Activated CD8-positive, alpha-beta memory T cell treated with anti-CD3 and anti-CD28 coated beads, Interleukin-2, amount 50 U/mL, for 48 hours (primary cell): ENCODE results near the gene CDHR2.

ENCODE experiments used
- DNase-seq: peaks from one replicate; pipeline ENCODE4 v3.0.0-alpha.2; 2020

Gene CDHR2

GRCh38 chr5:176625512-176625911, 76.4 kb downstream of the CDHR2 start:
- no peak for DNase-seq

DNA sequence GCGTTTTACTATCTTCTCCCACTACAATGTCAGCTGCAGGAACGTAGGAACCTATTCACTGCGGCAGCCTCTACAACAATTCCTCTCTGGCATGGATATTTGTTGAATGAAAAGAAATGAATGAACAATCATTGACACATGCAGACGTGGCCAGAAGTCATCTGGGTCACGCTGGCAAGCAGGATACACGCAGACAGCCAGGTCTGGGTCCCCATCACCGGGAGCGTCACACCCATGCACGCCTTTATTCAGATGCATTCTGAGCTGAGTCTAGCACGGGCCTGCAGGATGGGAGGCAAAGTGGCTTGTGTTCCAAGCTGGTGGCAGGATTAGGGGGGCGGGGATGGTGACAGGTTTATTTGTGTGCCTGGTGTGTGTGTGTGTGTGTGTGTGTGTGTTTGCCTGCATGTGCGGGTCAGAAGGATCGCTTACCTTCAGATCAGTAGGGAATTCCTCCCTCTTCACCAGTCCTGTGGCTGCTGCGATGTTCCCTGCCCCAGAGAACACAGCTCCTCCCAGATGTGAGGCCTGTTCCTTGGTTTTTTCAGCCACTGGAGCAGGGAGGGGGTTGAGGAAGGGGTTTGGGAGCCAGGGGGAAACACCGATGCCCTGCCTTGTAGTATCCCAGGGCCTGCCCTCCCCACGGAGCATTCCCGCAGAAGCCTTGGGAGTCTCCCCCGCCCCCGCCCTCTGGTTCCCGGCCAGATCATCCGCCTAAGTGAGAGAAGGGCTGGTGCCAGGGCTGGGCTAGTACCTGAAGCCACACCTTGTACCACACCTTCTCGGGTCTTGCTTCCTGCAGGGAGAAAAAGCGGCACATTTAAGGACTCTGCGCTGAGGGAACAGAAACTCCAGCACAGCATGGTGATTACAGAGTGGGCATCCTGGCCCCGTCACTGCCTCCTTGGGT, 77.1 kb downstream of the CDHR2 start:
- DNase-seq, result no peak

DNA sequence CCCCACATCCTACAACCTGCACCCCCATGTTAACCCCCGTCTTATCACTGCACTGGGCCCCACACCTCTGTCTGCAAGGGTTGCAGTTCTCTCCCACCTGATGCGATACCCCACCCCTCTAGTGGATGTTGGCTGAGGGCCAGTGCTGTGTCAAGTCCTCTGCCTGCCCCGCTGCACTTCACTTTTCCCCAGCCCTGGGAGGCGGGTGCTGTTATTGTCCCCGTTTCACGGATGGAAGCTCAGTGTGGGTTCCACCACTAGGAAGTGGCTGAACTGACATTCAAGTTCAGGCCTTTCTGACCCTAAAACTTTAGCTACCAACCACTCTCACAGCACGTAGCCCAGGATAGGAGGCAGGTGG, 77.7 kb downstream of the CDHR2 start:
- DNase-seq, result no peak

DNA sequence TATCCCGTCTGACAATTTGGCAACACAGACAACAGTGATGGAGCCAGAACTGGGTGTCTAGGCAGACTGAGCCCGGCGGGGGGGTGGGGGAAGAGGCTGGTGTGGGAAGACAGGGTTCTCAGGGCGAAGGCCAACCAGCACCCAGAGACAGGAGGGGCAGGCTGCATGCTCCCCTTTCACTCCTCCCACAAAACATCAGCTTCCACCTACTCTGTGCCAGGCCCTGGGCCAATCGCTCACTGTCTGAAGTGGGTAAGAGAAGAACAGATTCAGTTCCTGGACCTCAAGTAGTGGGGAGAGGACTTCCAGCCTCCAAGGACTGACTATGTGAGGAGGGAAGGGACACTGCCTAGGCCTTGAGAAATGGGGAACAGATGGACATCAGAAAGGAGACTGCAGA, 78.4 kb downstream of the CDHR2 start:
- DNase-seq, result no peak

DNA sequence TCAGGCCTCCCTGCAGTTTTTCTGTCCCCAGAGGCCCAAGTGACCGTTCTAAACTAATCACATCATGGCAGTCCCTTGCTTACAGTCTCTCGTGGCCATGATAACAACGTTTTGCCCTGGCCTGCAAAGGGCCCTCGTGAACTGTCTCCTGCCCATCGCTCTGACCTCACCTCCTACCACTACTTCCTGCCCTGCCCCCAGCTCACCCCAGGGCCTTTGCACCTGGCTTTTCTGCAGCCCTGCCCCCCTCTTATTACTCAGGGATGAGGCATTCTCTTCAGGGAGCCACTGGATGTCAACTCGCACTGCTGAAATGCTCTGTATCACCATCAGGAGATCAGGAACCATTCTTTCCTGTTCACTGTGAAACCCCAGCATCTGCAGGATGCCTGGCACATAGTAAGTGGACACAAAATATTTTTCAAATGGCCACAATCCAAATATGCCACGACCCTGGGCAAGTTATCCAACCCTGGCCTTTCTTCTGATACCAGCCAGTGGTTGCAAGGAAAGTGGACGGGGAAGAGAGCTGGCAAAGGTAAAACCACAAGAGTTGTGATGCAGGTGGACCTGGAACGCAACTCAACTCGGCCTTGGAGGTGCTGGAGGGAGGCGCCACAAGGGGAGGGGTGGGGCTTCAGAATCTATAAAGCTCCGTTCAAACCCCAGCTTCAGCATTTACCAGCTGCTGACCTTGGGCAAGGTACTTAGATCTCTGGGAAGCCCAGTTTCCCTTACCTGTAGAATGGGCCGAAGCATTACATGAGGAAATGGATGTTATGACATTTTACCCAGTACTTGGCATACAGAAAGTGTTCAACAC, 79.5 kb downstream of the CDHR2 start:
- DNase-seq, result no peak

DNA sequence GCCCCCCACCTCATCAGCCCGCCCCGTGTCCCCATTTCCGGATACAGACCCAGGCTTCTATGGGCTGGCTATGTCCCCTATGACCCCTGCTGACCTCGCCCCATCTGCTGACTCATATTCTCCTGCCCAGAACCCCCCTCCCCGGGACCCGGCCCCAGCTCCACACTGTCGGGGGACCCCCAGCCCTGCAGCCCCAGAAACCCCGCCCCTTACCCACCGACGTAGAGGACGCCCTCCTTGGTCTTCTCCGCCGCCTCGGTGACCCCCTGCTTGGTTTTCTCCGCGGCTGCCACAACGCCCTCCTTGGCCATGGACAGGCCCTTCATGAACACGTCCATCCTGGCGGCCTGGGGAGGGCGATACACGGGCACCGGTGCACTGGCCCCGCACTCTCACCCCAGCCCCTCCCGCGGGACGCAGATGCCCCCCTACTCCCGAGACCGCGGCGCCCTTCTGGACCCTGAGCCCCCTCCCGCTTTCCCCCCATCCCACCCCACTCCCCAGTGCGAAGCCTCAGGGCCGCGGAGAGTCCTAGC, 80.2 kb downstream of the CDHR2 start:
- no peak for DNase-seq

DNA sequence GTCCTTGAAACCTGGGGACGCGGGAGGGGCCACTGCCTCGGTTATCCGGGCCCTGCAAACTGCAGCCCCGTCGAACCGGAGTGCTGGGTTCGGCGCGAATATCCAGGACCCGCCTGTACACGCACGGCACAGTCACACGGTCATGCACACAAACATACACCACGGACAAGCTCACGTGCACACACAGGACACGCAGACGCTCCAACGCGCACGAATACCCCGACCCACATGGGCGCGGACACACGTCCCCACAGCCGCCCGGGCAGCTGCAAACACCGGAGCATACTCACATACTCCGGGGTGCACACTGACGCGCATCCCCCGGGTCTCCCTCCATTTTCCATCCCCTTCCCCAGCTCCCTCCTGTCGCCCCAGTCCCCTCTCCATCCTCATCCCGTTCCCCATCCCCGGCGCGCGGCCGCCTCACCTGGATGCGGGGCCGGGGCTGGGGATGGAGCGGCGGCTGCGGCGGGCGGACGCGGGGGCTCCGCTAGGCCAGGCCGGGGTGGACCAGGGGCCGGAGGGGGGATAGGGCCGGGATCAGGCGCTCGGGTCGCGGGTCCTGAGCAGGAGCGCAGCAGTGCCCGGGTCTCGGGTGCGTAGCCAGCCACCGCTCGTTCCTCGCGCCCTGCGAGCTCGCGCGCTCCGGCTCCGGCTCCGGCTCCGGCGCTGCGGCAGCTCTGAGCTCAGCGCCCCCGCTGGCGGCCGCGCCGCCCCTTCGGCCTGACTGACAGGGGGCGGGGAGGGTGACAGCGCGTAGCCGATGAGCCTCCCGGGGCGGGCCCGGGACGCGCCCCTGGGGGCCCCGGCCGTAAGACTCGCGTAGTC, 80.9 kb downstream of the CDHR2 start, which contains the start of the genes EIF4E1B and SNCB:
Gene EIF4E1B (plus strand): TSS at position 823 of the 828 bp plus-strand sequence. CDS start 12,113 bp downstream, outside the sequence.
Gene SNCB (minus strand): TSS at position 682 of the 828 bp plus-strand sequence. CDS start 880 bp downstream, outside the sequence.
- DNase-seq, result peak; percentile 84

DNA sequence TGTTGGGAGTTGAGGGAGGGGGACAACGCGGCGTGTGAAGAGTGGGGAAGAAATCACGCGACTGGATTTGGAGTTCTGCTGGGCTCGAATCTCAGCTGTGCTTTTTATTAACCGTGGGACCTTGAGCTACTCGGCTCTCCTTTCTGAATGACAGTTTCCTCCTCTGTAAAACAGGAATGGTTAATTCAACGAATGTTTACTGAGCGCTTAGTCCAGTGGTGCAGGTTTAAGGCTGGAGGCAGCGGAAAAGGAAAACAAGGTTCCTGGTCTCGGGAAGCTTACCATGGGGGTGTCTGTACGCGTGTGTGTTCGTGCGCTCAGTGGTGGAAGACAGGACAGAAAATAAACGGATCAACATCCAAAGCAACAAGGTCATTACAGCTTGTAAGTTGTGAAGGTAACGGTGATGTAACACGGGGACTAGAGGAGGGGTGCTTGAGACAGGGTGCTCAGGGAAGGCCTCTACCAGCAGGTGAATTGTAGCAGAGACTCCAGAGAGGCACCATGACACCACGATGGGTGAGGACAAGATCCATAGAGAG, 81.6 kb downstream of the CDHR2 start:
- DNase-seq, result no peak

DNA sequence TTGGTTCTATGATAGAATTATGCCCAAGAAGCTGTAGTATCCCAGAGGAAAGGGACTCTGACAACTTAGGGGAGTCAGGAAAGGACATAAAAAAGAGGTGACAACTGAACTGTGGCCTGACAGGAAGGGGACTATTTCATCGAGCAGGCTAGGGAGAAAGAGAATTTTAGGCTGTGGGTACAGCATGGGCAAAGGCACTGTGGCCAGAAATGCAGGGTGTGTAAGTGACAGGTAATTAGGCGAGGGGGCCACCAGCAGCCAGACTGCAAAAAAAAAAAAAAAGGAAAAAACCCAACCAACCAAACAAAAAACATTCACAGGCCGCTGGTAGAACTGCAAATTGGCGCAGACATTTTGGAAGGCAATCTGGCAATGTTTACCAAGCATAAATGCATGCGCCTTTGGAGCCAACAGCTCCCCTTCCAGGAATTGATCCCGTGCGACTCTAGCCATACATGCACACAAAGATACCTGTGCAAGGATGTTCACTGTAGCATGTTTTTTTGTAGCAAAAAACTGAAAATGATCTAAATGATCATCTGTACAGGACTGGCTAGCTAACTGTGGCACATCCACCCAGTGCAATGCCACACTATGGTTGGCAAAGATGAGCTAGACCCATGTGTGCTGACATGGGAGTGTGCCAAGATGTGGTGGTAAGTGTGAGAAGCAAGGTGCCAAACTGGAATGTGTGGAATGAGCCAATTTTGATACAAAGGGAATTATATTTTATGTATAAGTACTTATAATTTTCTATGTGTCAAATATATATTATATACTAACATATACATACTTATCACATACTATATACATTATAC, 82.5 kb downstream of the CDHR2 start:
- DNase-seq, result no peak

DNA sequence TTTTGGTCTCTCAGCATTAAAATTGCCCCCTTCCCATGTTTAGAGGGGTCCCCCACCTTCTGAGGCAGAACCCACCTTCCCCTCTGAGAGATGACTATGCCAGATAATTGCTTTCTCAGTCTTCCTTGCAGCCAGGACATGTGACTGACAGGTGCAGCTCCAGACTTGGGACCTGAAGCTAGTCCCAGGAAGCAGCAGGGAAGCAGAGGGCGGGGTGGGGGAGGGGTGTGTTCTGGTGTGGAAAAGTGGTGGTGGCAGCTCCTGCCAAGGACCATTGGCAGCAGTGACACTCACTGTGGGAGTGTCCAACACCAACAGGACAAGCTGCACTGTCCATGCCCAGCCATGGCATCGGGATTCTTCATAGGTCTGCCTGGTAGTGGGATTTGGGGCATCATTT, 83.6 kb downstream of the CDHR2 start:
- no peak for DNase-seq

GRCh38 chr5:176633598-176633997, 84.5 kb downstream of the CDHR2 start:
- no peak for DNase-seq

DNA sequence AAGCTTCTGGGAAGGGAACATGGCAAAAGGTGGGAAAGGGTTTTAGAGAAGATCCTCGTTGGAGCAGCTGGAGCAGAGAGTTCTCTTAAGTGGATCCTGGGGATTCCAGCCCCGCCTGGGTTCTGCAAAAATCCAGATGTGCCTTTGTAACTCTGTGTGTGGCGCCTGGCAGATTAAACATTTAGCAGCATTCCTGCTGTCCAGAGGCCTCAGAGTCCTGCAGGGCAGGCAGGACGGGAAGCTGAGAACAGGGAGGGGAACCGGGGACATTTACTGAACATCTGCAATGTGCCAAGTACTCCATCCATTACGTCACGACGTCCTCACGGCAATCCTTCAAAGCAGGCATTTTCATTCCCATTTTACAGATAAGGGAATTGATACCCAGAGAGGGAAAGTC, 87.3 kb downstream of the CDHR2 start:
- no peak for DNase-seq

- DNase-seq, result no peak
Observed at GRCh38 chr5:176637556-176637955, 88.4 kb downstream of the CDHR2 start.

DNA sequence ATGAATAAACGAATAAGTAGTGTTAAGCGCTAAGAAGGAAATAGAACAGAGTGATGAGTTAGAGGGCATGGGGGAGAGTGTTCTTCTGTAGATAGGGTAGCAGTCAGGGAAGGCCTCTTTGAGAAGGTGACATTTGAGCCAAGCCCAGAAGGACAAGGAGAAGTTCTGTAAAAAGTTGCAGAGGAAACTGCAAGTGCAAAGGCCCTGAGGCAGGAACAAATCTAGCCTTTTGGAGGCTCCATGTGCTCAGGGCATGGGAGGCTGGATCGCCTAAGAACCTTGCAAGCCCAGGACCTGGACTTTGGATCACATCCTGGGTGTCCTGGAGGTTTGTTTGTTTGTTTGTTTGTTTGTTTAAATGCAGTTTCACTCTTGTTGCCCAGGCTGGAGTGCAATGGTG, 89.3 kb downstream of the CDHR2 start:
- no peak for DNase-seq

DNA sequence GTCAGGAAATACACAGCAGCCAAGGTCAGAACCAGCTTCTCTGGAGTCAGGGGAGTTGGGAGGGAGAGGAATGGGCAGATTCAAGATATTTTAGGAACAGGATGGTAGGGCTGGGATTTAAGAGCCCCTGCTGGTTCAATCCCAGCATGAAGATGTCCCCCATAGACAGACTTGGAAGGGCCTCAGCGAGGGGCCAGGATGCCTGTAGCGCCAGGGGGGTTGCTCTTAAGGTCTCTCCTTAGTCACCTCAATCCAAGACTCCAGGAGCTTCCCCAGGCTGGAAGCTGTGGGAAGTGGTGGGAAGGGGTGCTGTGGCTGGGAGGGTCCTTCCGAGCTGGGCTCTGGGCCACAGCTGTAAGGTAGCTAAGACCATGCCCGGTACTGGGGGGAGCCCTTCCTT, 90.1 kb downstream of the CDHR2 start:
- no peak for DNase-seq

DNA sequence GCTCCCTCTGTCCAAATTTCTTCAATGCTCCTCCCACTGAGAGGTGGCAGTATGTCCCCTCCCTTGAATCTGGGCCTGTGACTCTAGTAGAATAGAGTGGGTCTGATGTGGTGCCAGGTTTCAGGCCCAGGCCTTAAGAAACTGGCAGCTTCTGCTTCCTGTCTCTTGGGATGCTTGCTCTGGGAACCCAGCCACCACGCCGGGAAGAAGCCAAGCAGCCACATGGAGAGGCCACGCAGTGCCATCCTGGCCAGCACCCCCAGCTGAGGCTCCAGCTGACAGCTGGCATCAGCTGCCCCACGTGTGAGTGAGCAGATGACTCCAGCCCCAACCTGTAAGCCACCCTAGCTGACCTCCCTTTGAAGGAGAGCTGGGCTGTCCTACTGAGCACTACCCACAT, 90.8 kb downstream of the CDHR2 start:
- no peak for DNase-seq

DNA sequence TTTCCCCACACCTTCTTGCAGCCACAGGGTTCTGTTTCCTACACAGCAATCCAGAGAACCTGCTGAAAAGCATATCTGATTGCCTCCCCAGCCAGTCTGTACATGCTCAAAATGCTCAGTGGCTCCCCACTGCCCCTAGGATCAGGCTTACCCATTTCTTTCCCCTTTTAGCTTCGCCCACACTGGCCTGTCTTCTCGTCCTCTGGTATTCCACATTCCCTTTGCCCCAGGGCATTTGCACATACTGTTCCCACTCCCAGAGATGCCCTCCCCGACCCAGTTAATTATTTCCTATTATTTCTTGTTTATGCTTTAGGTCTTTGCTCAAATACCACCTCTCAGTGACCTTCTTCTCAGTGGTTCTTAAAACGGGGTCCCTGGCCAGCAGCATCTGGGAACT, 91.5 kb downstream of the CDHR2 start:
- DNase-seq, result no peak

DNA sequence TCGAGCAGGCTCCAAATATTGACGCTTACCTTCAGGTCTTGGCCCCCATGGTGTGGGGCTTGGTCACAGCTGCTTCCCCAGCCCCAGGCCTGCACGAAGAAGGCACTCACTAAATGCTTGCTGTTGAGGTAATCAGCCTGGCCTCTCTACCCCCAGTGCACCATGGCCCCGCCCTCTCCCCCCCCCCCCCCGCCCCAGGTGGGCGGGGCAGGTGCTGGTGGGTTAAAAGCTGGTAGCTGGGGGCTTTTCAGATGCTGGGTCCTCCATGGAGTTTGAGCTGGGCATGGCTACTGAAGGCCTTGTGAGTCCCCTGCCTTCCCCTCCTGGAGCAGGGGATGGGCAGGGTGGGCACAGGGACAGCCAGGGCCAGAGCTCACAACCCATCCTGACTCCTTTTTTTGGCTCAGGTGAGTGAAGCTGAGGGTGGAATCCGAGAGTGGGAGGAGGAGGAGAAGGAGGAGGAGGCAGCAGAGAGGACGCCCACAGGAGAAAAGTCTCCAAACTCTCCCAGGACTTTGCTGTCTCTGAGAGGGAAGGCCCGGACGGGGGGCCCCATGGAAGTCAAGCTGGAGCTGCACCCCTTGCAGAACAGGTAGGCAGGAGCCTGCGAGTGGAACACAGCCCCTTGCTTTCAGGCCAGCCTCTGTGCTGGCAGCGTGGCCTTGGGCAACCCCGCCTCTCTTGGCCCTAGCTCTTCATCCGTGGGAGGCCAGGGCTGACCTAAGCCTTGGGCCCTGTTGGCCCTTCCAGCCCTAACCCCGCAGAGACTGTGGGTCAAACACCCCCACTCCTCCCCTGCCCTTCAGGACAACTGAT, 93.7 kb downstream of the CDHR2 start:
- DNase-seq, result no peak

GRCh38 chr5:176643491-176644219, 94.5 kb downstream of the CDHR2 start:
- no peak for DNase-seq

GRCh38 chr5:176644294-176644693, 95.2 kb downstream of the CDHR2 start:
- DNase-seq, result no peak
